Epithelial cell of proximal tubule (primary cell): ENCODE results near the gene KRT20. TPM values are rescaled to one million over a fixed set of nuclear protein-coding genes. Genes with fewer than 3 reads are reported as not detected.

Experiments used
- DNase-seq: peaks from one replicate; pipeline ENCODE4 v3.0.0-alpha.2; 2011; ENCODE audit warnings: low read depth
- H3K4me3 ChIP-seq: 2 replicates; pipeline ENCODE4 v1.5.1; 2011; ENCODE audit warnings: low read depth, mild to moderate bottlenecking, low read length
- total RNA-seq: library from RNA; depleted of rRNA; stranded (reverse); fragments of >200 nt; gene quantifications from 2 replicates; pipeline ENCODE4 v1.2.3, GENCODE V29; 2015
- TF ChIP-seq, protein P1 (sequence below): conservative IDR thresholded peaks from 2 replicates; pipeline ENCODE4 v1.5.1; 2012; ENCODE audit warnings: low read depth, mild to moderate bottlenecking, low read length

Gene KRT20
- total RNA-seq, 1 donor from 2014 or later: not detected

DNA sequence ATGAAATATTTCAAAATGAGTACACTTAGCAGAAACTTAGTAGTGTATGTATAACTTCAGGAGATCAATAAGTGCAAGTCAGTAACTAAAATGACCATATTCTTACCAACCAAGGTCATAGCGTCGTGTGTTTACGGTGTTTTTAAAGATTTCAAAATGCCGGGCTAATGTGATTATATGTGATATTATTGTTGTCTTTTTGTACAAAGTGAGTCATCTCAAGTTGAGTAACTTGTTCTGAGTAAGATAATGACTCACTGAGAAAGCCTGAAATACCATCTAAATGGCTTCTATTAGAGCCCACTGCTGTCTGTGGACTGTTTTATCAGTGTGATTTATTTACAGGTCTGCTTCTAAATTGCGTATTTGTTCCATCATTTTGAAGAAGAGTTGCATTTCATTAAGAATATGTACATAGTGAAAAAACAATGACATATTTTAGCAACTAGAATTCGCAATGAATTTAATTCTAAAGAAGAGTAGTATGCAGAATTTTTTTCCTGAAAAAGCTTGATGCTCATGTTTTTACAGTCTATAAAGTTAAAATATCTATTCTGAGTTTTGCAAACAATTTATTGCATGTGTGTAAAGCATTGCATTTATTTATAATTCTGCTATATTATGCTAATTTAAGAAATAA, 30.7 kb downstream of the KRT20 start:
- DNase-seq: peak; percentile 77
- no peak overlapping the region for H3K4me3 ChIP-seq
- TF ChIP-seq, protein P1, sequence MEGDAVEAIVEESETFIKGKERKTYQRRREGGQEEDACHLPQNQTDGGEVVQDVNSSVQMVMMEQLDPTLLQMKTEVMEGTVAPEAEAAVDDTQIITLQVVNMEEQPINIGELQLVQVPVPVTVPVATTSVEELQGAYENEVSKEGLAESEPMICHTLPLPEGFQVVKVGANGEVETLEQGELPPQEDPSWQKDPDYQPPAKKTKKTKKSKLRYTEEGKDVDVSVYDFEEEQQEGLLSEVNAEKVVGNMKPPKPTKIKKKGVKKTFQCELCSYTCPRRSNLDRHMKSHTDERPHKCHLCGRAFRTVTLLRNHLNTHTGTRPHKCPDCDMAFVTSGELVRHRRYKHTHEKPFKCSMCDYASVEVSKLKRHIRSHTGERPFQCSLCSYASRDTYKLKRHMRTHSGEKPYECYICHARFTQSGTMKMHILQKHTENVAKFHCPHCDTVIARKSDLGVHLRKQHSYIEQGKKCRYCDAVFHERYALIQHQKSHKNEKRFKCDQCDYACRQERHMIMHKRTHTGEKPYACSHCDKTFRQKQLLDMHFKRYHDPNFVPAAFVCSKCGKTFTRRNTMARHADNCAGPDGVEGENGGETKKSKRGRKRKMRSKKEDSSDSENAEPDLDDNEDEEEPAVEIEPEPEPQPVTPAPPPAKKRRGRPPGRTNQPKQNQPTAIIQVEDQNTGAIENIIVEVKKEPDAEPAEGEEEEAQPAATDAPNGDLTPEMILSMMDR: no peak

GRCh38 chr17:40852364-40852763, 32.7 kb downstream of the KRT20 start:
- no peak for DNase-seq
- TF ChIP-seq, protein P1: no peak
- no peak overlapping the region for H3K4me3 ChIP-seq

DNA sequence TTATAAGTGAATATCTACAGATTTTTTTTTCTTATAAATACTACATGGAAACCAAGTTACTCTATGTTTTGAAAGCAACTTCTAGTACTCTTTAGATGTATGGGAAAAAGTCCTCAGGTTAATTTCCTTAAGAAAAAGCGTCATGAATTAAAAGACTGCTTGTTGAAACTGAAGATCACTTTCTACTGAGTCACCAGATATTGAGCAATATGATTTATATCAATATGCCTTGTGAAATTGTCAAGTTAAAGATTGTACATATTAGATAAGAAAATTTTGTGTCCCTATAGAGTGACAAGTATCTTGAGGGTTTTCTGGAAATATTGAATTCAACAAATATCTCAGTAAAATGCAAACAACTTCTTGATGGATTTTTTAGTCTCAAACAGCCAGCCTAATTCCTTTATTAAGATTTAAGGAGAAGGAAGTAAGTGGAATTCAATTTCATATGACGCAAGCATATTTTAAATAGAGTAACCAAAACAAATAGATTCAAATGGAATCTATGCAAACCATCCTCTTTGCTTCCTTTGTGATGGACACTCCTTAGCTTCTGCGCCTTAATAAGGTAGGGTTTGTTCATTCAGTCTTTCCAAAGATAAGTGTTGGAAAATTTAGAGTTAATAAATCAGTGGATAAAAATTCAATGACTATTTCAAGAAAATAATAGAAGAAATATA, 34.6 kb downstream of the KRT20 start:
- TF ChIP-seq, protein P1: no peak
- H3K4me3 ChIP-seq: no peak overlapping the region
- no peak for DNase-seq

GRCh38 chr17:40849723-40850122, 35.3 kb downstream of the KRT20 start:
- DNase-seq: no peak
- TF ChIP-seq, protein P1: no peak
- H3K4me3 ChIP-seq: no peak overlapping the region

GRCh38 chr17:40848583-40849235, 36.3 kb downstream of the KRT20 start:
- DNase-seq: no peak

GRCh38 chr17:40846515-40847144, 38.4 kb downstream of the KRT20 start:
- TF ChIP-seq, protein P1: no peak
- no peak overlapping the region for H3K4me3 ChIP-seq
- no peak for DNase-seq

More at GRCh38 chr17:40848583-40849235, 36.3 kb downstream of the KRT20 start:
- TF ChIP-seq, protein P1: no peak
- H3K4me3 ChIP-seq: no peak overlapping the region
